IPS-NIHi7 (cell line): ENCODE data around the gene POU6F2.
"Not testable (repeated sequence)": the region's sequence is repeated elsewhere in the genome, so short reads cannot be mapped to it uniquely, and the experiment has no call there.

ENCODE experiments used
- DNase-seq: peaks from one replicate; pipeline ENCODE4 v3.0.0; 2012; ENCODE audit warnings: mixed read lengths; ENCODE audit errors: extremely low spot score

Gene POU6F2

GRCh38 chr7:39301543-39301942 is 323.8 kb downstream of the POU6F2 start:
- DNase-seq, result no peak

- no peak for DNase-seq
Observed at GRCh38 chr7:39304178-39304577, 326.5 kb downstream of the POU6F2 start.

GRCh38 chr7:39304668-39305405 is 327.1 kb downstream of the POU6F2 start:
- DNase-seq, result no peak

GRCh38 chr7:39306016-39306570 is 328.4 kb downstream of the POU6F2 start:
- DNase-seq, result no peak

- peak; percentile 44 for DNase-seq
Observed at GRCh38 chr7:39310699-39311098, 333.0 kb downstream of the POU6F2 start.

- DNase-seq, result no peak
Observed at GRCh38 chr7:39312254-39312989, 334.7 kb downstream of the POU6F2 start.

- no peak for DNase-seq
Observed at GRCh38 chr7:39313376-39313775, 335.7 kb downstream of the POU6F2 start.

- no peak for DNase-seq
Observed at GRCh38 chr7:39313974-39314373, 336.3 kb downstream of the POU6F2 start.

GRCh38 chr7:39317107-39317506 is 339.4 kb downstream of the POU6F2 start:
- DNase-seq, result peak; percentile 59

- no peak for DNase-seq
Observed at GRCh38 chr7:39317896-39318295, 340.2 kb downstream of the POU6F2 start.

- DNase-seq, result no peak
Observed at GRCh38 chr7:39321245-39321644, 343.5 kb downstream of the POU6F2 start.

- no peak for DNase-seq
Observed at GRCh38 chr7:39321909-39322498, 344.3 kb downstream of the POU6F2 start.

- DNase-seq, result no peak
Observed at GRCh38 chr7:39324139-39324760, 346.5 kb downstream of the POU6F2 start.

- DNase-seq, result not testable (repeated sequence)
Observed at GRCh38 chr7:39331607-39332006, 353.9 kb downstream of the POU6F2 start.

- DNase-seq, result no peak
Observed at GRCh38 chr7:39332142-39332541, 354.4 kb downstream of the POU6F2 start.

GRCh38 chr7:39333701-39334100 is 356.0 kb downstream of the POU6F2 start:
- peak; percentile 57 for DNase-seq

GRCh38 chr7:39336442-39336841 is 358.7 kb downstream of the POU6F2 start:
- no peak for DNase-seq

GRCh38 chr7:39338716-39339115 is 361.0 kb downstream of the POU6F2 start:
- no peak for DNase-seq

- no peak for DNase-seq
Observed at GRCh38 chr7:39339591-39339990, 361.9 kb downstream of the POU6F2 start.

- no peak for DNase-seq
Observed at GRCh38 chr7:39341083-39341482, 363.4 kb downstream of the POU6F2 start.

GRCh38 chr7:39342763-39343162 is 365.1 kb downstream of the POU6F2 start:
- DNase-seq, result no peak
